A549 (cell line): ENCODE results near the gene SSR1. TPM values are rescaled to one million over a fixed set of nuclear protein-coding genes. Genes with fewer than 3 reads are reported as not detected.

Source experiments
- ATAC-seq, 2 experiments: fragments of 200-7000 bp in 1 of 2; fragments of >200 bp in 1 of 2; cut with Nextera tagmentation in 1 of 2; cut with Tn5 transposase in 1 of 2; 3 replicates each; pipeline versions ENCODE4 v1.8.0 to v1.9.1; 2018 to 2020; ENCODE audit warnings: mild to moderate bottlenecking in 1 of 2, moderate library complexity in 1 of 2
- CTCF ChIA-PET: fragments of 300-600 bp; sonication (Branson Sonifier 250); formaldehyde crosslinking; extraction: SDS; loops from one replicate; lab custom pipeline; 2021; ENCODE audit warnings: antibody characterized with exemption, inconsistent platforms; lab: Yijun Ruan, JAX
- POLR2A ChIA-PET: fragments of 350-600 bp; formaldehyde crosslinking; extraction: SDS; loops from one replicate; lab custom pipeline; 2021; ENCODE audit warnings: antibody characterized with exemption, inconsistent platforms; lab: Yijun Ruan, JAX
- DNase-seq, 2 experiments: peaks; one replicate each; pipeline versions ENCODE4 v3.0.0 to v3.0.0-alpha.2; 2011 to 2016; ENCODE audit warnings: low read depth in 1 of 2, low spot score in 1 of 2
- FAIRE-seq: peaks from 2 replicates; lab custom pipeline; 2011; peaks lifted over from hg19 to GRCh38; lab: Jason Lieb, UNC
- H3K27ac ChIP-seq, 2 experiments: fragments of >200 bp; sonication (Bioruptor Twin); formaldehyde crosslinking; 3 replicates each; pipeline ENCODE4 v1.5.1; 2016 to 2017
- H3K4me1 ChIP-seq: fragments of >200 bp; sonication (Bioruptor Twin); formaldehyde crosslinking; 3 replicates; pipeline ENCODE4 v1.6.1; 2016
- H3K4me2 ChIP-seq: fragments of >200 bp; sonication (Bioruptor Twin); formaldehyde crosslinking; 3 replicates; pipeline ENCODE4 v1.6.1; 2016
- H3K4me3 ChIP-seq: fragments of >200 bp; sonication (Bioruptor Twin); formaldehyde crosslinking; 3 replicates; pipeline ENCODE4 v1.5.1; 2016
- H3K9me3 ChIP-seq: fragments of >200 bp; sonication (Bioruptor Twin); formaldehyde crosslinking; 3 replicates; pipeline ENCODE4 v1.6.1; 2016
- BHLHE40 ChIP-seq: IDR thresholded peaks from 2 replicates; pipeline ENCODE4 v1.6.1; 2012; ENCODE audit warnings: low read depth, low read length, inconsistent platforms
- EHF ChIP-seq: fragments of 250-450 bp; sonication (Bioruptor Pico); IDR thresholded peaks from 2 replicates; pipeline ENCODE4 v1.5.0; 2020; ENCODE audit warnings: mild to moderate bottlenecking
- ELK1 ChIP-seq: fragments of 150-350 bp; IDR thresholded peaks from 2 replicates; pipeline ENCODE4 v1.6.1; 2014; ENCODE audit warnings: low read depth, mild to moderate bottlenecking, low read length
- ESRRA ChIP-seq: fragments of 150-350 bp; IDR thresholded peaks from 2 replicates; pipeline ENCODE4 v1.6.1; 2014; ENCODE audit warnings: mild to moderate bottlenecking, low read length, borderline replicate concordance
- FOSL2 ChIP-seq, 2 experiments: fragments of 450-650 bp in 1 of 2; fragments of >200 bp in 1 of 2; sonication (Bioruptor Twin) in 1 of 2; formaldehyde crosslinking; IDR thresholded peaks; 2 replicates each; pipeline versions ENCODE4 v1.5.0 to v1.6.1; 2016 to 2020; ENCODE audit warnings: mild to moderate bottlenecking in 1 of 2, moderate library complexity in 1 of 2
- HDAC2 ChIP-seq: fragments of 200-600 bp; sonication (generic); IDR thresholded peaks from 2 replicates; pipeline ENCODE4 v1.6.1; 2016
- HEYL ChIP-seq: fragments of 250-450 bp; sonication (Bioruptor Pico); IDR thresholded peaks from 2 replicates; pipeline ENCODE4 v1.8.0; 2021; ENCODE audit warnings: mild to moderate bottlenecking, moderate library complexity
- HOXA7 ChIP-seq: fragments of 250-450 bp; sonication (Bioruptor Pico); IDR thresholded peaks from 2 replicates; pipeline ENCODE4 v1.5.0; 2020; ENCODE audit warnings: mild to moderate bottlenecking, moderate library complexity
- JUNB ChIP-seq: fragments of >200 bp; sonication (Bioruptor Twin); formaldehyde crosslinking; IDR thresholded peaks from 2 replicates; pipeline ENCODE4 v1.6.1; 2016
- KDM5A ChIP-seq: fragments of 200-600 bp; sonication (generic); IDR thresholded peaks from 2 replicates; pipeline ENCODE4 v1.6.1; 2016; ENCODE audit warnings: antibody characterized with exemption, mild to moderate bottlenecking
- MAFK ChIP-seq: fragments of 450-650 bp; IDR thresholded peaks from 2 replicates; pipeline ENCODE4 v1.6.1; 2014; ENCODE audit not compliant: partially characterized antibody
- NFE2L2 ChIP-seq: fragments of 150-350 bp; conservative IDR thresholded peaks from 2 replicates; pipeline ENCODE4 v1.6.1; 2014; ENCODE audit warnings: low read length
- NR3C1 ChIP-seq: fragments of >200 bp; sonication (Bioruptor Twin); formaldehyde crosslinking; IDR thresholded peaks from 3 replicates; pipeline ENCODE4 v1.6.1; 2017
- ZC3H11A ChIP-seq: fragments of 450-650 bp; IDR thresholded peaks from 2 replicates; pipeline ENCODE4 v1.6.1; 2014; ENCODE audit warnings: antibody characterized with exemption, mild to moderate bottlenecking
- ZFP36 ChIP-seq: fragments of 450-650 bp; IDR thresholded peaks from 2 replicates; pipeline ENCODE4 v1.6.1; 2014; ENCODE audit warnings: borderline replicate concordance; ENCODE audit not compliant: partially characterized antibody
- ZSCAN20 ChIP-seq: fragments of 250-450 bp; sonication (Bioruptor Pico); IDR thresholded peaks from 2 replicates; pipeline ENCODE4 v1.8.0; 2022; ENCODE audit warnings: mild to moderate bottlenecking, moderate library complexity
- WGBS: methylation state at CpG from one replicate; pipeline ENCODE4 v1.1.6; 2017; ENCODE audit errors: missing lambda C conversion rate; 5-methylcytosine and 5-hydroxymethylcytosine counted together
- polyA plus RNA-seq, 4 experiments: library from polyadenylated mRNA; depleted of rRNA in 3 of 4; stranded (reverse); fragments of >200 nt; fragmentation: RNase III in 1 of 4; extraction: RNeasy Plus Mini Kit Qiagen cat#74134 plus additional on column Dnase treatment in 1 of 4; gene quantifications; 2 replicates in 3 of 4; 3 replicates in 1 of 4; pipeline ENCODE4 v1.2.3, GENCODE V29; 2011 to 2017
- TF ChIP-seq, protein P1 (sequence below): fragments of >200 bp; sonication (Bioruptor Twin); formaldehyde crosslinking; IDR thresholded peaks from 3 replicates; pipeline ENCODE4 v1.5.1; 2016
- TF ChIP-seq, protein P2 (sequence below): IDR thresholded peaks from 2 replicates; pipeline ENCODE4 v1.6.1; 2012

Gene SSR1
- polyA plus RNA-seq, 2 of the 4 experiments (the other 2 are of a cell fraction): 84.8 to 201 TPM

DNA sequence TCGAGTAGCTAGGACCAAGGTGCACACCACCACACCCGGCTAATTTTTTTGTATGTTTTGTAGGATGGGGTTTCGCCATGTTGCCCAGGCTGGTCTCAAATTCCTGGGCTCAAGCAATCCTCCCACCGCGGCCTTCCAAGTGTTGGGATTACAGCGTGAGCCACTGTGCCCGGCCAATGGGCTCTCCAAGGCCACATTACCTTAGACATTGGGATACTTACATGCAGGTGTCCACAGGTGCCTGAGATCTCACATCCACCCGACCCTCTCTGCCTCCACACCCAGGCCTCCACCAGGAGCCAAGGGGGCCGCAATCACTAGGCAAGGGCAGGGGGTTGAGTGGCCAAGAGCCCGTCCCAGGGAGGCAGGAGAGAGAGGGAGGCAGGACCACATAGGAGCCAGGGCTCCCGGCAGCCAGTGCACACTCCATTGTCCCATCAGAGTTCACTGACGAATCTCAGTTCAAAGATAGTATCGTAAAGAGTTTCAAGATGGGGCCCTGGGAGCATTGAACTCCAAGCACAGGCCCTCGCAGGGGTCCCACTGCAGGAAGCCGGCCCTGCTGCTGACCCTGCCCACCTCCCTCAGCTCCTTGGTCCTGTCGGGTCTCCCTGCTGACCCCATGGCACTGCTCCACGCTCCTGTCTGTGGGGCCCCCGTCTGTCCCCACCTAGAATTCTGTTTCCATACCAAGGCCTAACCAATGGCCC, 55.3 kb downstream of the SSR1 start:
- ATAC-seq (no peak), FAIRE-seq (no peak), DNase-seq (no peak)
- 89% methylated on average over 14 of the region's 18 CpGs for whole genome bisulfite sequencing
- ChIA-PET POLR2A (no interaction called here), CTCF (interaction anchor here (1.9 to 4.2 kb wide), 2 partner anchors 14 to 18 kb away, joined by 6 to 12 read pairs; no protein-coding TSS in a partner anchor)
- TF ChIP-seq ZSCAN20 (no peak), FOSL2 (IDR thresholded peaks at IDR 0.05) (no peak), FOSL2 (CRISPR knock-in tag; IDR thresholded peaks at IDR 0.05) (no peak), KDM5A (no peak), JUNB (no peak), ZFP36 (no peak), HDAC2 (no peak), EHF (CRISPR knock-in tag) (no peak), ZC3H11A (no peak), ESRRA (no peak)
- TF ChIP-seq, protein P1, sequence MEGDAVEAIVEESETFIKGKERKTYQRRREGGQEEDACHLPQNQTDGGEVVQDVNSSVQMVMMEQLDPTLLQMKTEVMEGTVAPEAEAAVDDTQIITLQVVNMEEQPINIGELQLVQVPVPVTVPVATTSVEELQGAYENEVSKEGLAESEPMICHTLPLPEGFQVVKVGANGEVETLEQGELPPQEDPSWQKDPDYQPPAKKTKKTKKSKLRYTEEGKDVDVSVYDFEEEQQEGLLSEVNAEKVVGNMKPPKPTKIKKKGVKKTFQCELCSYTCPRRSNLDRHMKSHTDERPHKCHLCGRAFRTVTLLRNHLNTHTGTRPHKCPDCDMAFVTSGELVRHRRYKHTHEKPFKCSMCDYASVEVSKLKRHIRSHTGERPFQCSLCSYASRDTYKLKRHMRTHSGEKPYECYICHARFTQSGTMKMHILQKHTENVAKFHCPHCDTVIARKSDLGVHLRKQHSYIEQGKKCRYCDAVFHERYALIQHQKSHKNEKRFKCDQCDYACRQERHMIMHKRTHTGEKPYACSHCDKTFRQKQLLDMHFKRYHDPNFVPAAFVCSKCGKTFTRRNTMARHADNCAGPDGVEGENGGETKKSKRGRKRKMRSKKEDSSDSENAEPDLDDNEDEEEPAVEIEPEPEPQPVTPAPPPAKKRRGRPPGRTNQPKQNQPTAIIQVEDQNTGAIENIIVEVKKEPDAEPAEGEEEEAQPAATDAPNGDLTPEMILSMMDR: no peak
- TF ChIP-seq, protein P2, sequence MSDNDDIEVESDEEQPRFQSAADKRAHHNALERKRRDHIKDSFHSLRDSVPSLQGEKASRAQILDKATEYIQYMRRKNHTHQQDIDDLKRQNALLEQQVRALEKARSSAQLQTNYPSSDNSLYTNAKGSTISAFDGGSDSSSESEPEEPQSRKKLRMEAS: no peak
- Histone ChIP-seq H3K4me3 (no peak overlapping the region), H3K4me2 (no peak overlapping the region), H3K27ac (no peak overlapping the region), H3K4me1 (peaks cover 13% of the 10 kb centered on the region), H3K9me3 (0 out of 3 replicates have a peak, but pooled peaks cover 3% of the 10 kb centered on the region)

- WGBS: 64% methylated on average over 3 of the region's 4 CpGs
- Histone ChIP-seq H3K27ac (no peak overlapping the region), H3K4me1 (peaks cover 7% of the 10 kb centered on the region), H3K9me3 (0 out of 3 replicates have a peak, but pooled peaks cover 3% of the 10 kb centered on the region), H3K4me3 (no peak overlapping the region), H3K4me2 (no peak overlapping the region)
- ATAC-seq (no peak), DNase-seq (no peak), FAIRE-seq (no peak)
- no peak for TF ChIP-seq NFE2L2
- ChIA-PET POLR2A (no interaction called here), CTCF (interaction anchor here (1.9 kb wide), 1 partner anchor 13 kb away, joined by 6 read pairs; no protein-coding TSS in a partner anchor)
Measured at GRCh38 chr6:7256785-7257184, 56.2 kb downstream of the SSR1 start.

GRCh38 chr6:7255918-7256317, 57.1 kb downstream of the SSR1 start:
- FAIRE-seq (no peak), ATAC-seq (no peak), DNase-seq (no peak)
- ChIA-PET POLR2A (no interaction called here), CTCF (interaction anchor here (1.9 kb wide), 1 partner anchor 12 kb away, joined by 6 read pairs; no protein-coding TSS in a partner anchor)
- 83% methylated on average over 5 of the region's 5 CpGs for WGBS
- Histone ChIP-seq H3K4me2 (no peak overlapping the region), H3K27ac (no peak overlapping the region), H3K4me1 (peaks cover 6% of the 10 kb centered on the region), H3K9me3 (0 out of 3 replicates have a peak, but pooled peaks cover 3% of the 10 kb centered on the region), H3K4me3 (no peak overlapping the region)
- TF ChIP-seq ELK1: no peak
- no peak for TF ChIP-seq NR3C1
- no peak for TF ChIP-seq ZFP36
- TF ChIP-seq HOXA7: no peak
- TF ChIP-seq JUNB: no peak
- TF ChIP-seq HEYL (CRISPR knock-in tag): no peak
- TF ChIP-seq, protein P1: no peak
- no peak for TF ChIP-seq FOSL2 (IDR thresholded peaks at IDR 0.05)
- no peak for TF ChIP-seq FOSL2 (CRISPR knock-in tag; IDR thresholded peaks at IDR 0.05)
- no peak for TF ChIP-seq MAFK
- TF ChIP-seq BHLHE40: no peak
